Stimulated activated naive CD8-positive, alpha-beta T cell treated with anti-CD3 and anti-CD28 coated beads, Interleukin-15, amount 100 ng/mL, for 72 hours (primary cell): ENCODE measurements around the gene HAT1.
A peak's percentile ranks its signal among the peaks of the same experiment; 100 is the strongest.
"Not testable (repeated sequence)": the region's sequence is repeated elsewhere in the genome, so short reads cannot be mapped to it uniquely, and the experiment has no call there.

Experiments used
- ATAC-seq: fragments of 150-1000 bp; cut with Tn5 transposase; 2 replicates; pipeline ENCODE4 v1.10.0; 2021; ENCODE audit warnings: mild to moderate bottlenecking, moderate library complexity
- DNase-seq, 2 donors: peaks; one replicate each; pipeline ENCODE4 v3.0.0; 2021 to 2022
- H3K27ac Mint-ChIP-seq, 2 donors: one replicate each; pipeline ENCODE4 v1.8.0; 2022; ENCODE audit warnings: mild to moderate bottlenecking in 2 of 2, mixed read lengths in 2 of 2, moderate library complexity in 2 of 2
- H3K27me3 Mint-ChIP-seq: one replicate; pipeline ENCODE4 v1.8.0; 2022; ENCODE audit warnings: mixed read lengths
- H3K4me1 Mint-ChIP-seq: one replicate; pipeline ENCODE4 v1.8.0; 2022; ENCODE audit warnings: mild to moderate bottlenecking, mixed read lengths
- H3K4me3 Mint-ChIP-seq, 2 donors: one replicate each; pipeline ENCODE4 v1.8.0; 2022; ENCODE audit warnings: mild to moderate bottlenecking in 2 of 2, mixed read lengths in 2 of 2, moderate library complexity in 1 of 2
- H3K9me3 Mint-ChIP-seq, 2 donors: one replicate each; pipeline ENCODE4 v1.8.0; 2022; ENCODE audit warnings: mixed read lengths in 2 of 2

The HAT1 gene

GRCh38 chr2:171952748-171953147, 30.5 kb downstream of the HAT1 start:
- no peak overlapping the region for H3K27ac Mint-ChIP-seq
- ATAC-seq: no peak
- no peaks in the 10 kb centered on the region for H3K9me3 Mint-ChIP-seq

DNA sequence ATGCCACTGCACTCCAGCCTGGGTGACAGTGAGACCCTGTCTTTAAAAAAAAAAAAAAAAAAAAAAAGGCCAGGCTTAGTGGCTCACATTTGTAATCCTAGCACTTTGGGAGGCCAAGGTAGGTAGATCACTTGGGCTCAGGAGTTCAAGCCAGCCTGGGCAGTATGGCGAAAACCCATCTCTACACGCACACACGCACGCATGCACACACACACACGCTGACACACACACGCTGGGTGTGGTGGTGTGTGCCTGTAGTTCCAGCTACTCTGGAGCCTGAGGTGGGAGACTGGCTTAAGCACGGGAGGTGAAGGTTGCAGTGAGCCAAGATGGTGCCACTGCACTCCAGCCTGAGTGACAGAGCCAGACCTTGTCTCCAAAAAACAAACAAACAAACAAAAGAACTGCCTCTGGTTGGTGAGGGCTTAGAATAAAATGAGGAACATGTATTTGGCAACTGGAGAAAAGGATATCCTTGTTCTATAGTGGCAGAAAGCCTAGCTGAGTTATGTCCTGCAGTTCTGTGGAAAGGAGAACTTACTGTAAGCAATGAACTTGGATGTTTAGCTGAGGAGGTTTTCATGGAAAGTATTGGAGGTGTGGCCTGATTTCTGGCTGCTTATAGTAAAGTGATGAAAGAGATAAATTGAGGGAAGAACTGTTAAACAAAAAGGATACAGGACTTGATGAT, 34.0 kb downstream of the HAT1 start:
- Mint-ChIP-seq H3K9me3 (no peaks in the 10 kb centered on the region), H3K27ac (no peak overlapping the region), H3K4me1 (peaks cover 22% of the 10 kb centered on the region), H3K27me3 (no peaks in the 10 kb centered on the region), H3K4me3 (no peak overlapping the region)
- no peak for ATAC-seq
- DNase-seq: no peak

More at GRCh38 chr2:171952748-171953147, 30.5 kb downstream of the HAT1 start:
- Mint-ChIP-seq H3K4me1 (peaks cover 14% of the 10 kb centered on the region), H3K4me3 (no peak overlapping the region), H3K27me3 (no peaks in the 10 kb centered on the region)
- no peak for DNase-seq

- ATAC-seq (no peak), DNase-seq (no peak)
- H3K27me3 Mint-ChIP-seq: no peaks in the 10 kb centered on the region
Observed at GRCh38 chr2:171957061-171957460, 34.8 kb downstream of the HAT1 start.

GRCh38 chr2:171958475-171958874, 36.2 kb downstream of the HAT1 start:
- ATAC-seq (no peak), DNase-seq (no peak)
- H3K27me3 Mint-ChIP-seq: no peaks in the 10 kb centered on the region
- no peak overlapping the region for H3K27ac Mint-ChIP-seq
- H3K4me3 Mint-ChIP-seq: no peak overlapping the region
- H3K9me3 Mint-ChIP-seq: no peaks in the 10 kb centered on the region
- H3K4me1 Mint-ChIP-seq: peaks cover 27% of the 10 kb centered on the region

More at GRCh38 chr2:171957061-171957460, 34.8 kb downstream of the HAT1 start:
- no peak overlapping the region for H3K4me3 Mint-ChIP-seq
- no peak overlapping the region for H3K27ac Mint-ChIP-seq
- peaks cover 23% of the 10 kb centered on the region for H3K4me1 Mint-ChIP-seq
- no peaks in the 10 kb centered on the region for H3K9me3 Mint-ChIP-seq

DNA sequence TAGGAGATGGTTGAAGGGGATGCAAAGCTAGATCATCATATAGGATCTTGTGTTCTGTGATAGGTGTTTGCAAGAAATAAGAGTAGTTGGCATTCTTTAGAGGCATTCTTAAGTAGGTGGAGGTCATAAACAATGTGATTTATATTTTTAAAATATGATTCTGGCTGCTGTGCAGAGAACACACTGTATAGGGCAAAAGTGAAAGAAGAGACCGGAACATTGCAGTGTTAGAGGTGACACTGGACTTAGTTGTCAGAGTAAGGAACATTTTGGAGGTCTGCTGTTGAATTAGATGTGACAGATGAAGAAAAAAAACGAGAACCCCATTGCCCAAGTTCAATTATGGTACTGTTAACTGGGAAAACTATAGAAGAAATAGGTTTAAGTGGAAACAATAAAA, 37.7 kb downstream of the HAT1 start:
- no peaks in the 10 kb centered on the region for H3K9me3 Mint-ChIP-seq
- no peak for DNase-seq
- H3K4me3 Mint-ChIP-seq: no peak overlapping the region
- no peak overlapping the region for H3K27ac Mint-ChIP-seq
- peaks cover 26% of the 10 kb centered on the region for H3K4me1 Mint-ChIP-seq
- no peaks in the 10 kb centered on the region for H3K27me3 Mint-ChIP-seq
- ATAC-seq: no peak

DNA sequence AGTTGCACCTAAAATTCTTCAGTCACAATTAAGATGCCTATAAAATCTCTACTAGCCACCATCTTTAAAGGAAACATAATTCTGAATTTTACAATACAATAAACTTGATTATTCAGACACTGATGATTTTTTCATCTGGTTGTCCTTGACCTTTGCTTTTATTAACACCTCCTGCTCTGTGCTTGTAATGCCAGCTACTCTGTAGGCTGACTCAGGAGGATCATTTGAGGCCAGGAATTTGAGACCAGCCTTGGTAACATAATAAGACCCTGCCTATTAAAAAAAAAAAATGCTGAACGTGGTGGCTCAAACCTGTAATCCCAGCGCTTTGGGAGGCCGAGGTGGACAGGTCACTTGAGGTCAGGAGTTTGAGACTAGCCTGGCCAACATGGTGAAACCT, 38.3 kb downstream of the HAT1 start:
- Mint-ChIP-seq H3K27ac (no peak overlapping the region), H3K27me3 (no peaks in the 10 kb centered on the region), H3K4me3 (no peak overlapping the region), H3K9me3 (no peaks in the 10 kb centered on the region), H3K4me1 (peaks cover 29% of the 10 kb centered on the region)
- DNase-seq (no peak), ATAC-seq (no peak)

DNA sequence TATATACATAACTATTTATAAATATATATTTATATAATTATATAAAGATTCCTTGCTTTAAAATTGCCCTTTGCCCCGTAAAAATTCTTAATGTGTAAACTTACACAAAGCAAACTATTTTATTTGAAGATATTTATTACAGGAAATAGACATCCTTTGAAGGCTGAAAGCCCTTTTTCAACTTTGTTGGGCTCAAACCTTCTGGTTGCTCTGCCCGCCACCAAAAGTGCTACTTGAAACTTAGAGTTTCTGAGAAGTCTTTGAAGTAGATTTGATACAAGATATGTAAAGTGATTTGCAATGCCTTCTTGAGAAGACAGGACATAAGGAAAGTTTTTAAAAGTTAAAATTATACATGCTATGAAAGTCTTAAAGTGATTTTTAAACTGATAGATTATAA, 40.9 kb downstream of the HAT1 start:
- Mint-ChIP-seq H3K9me3 (no peaks in the 10 kb centered on the region), H3K4me3 (peak overlapping the region in 1 of 2 donors; percentile 16), H3K27ac (no peak overlapping the region), H3K4me1 (peaks cover 35% of the 10 kb centered on the region), H3K27me3 (no peaks in the 10 kb centered on the region)
- ATAC-seq (no peak), DNase-seq (no peak)

DNA sequence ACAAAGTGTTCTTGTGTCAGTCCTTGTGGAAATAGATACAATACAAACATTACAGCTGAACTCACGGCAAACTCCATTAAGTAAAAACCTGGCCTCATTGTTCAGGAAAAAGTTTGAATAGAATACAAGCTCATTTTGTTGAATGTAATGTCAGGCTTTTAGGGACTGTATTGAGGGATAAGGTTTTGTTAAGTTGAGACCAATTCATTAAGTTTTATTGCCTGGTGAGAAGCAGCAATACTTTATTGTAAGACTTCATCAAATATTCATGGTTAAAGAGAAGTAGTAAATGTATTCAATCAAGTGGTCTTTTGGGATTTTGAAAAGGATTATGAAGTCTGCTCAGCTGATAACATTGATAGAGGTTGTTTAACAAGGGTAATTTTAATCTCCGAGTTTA, 42.0 kb downstream of the HAT1 start:
- Mint-ChIP-seq H3K27ac (no peak overlapping the region), H3K4me3 (no peak overlapping the region), H3K27me3 (no peaks in the 10 kb centered on the region), H3K9me3 (no peaks in the 10 kb centered on the region), H3K4me1 (peaks cover 35% of the 10 kb centered on the region)
- DNase-seq: no peak
- no peak for ATAC-seq

GRCh38 chr2:171965238-171965637, 43.0 kb downstream of the HAT1 start:
- H3K4me3 Mint-ChIP-seq: no peak overlapping the region
- no peaks in the 10 kb centered on the region for H3K9me3 Mint-ChIP-seq
- no peaks in the 10 kb centered on the region for H3K27me3 Mint-ChIP-seq
- DNase-seq (no peak), ATAC-seq (no peak)
- H3K27ac Mint-ChIP-seq: no peak overlapping the region
- H3K4me1 Mint-ChIP-seq: peaks cover 35% of the 10 kb centered on the region

DNA sequence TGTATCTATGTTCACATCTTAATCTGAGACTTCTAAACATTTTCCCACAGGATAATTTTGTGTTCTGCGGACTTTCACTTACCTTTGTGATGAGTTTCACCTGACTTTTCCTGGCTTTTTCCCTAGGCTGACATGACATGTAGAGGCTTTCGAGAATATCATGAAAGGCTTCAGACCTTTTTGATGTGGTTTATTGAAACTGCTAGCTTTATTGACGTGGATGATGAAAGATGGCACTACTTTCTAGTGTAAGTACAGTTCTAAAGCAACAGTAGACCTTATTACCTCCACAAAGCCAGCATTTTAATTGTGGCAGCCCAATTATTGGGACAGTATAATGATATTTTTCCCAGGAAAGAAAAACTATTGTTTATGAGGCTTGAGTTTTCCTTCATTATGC, 43.4 kb downstream of the HAT1 start:
- H3K4me1 Mint-ChIP-seq: peaks cover 34% of the 10 kb centered on the region
- DNase-seq (no peak), ATAC-seq (no peak)
- no peaks in the 10 kb centered on the region for H3K9me3 Mint-ChIP-seq
- no peak overlapping the region for H3K4me3 Mint-ChIP-seq
- H3K27me3 Mint-ChIP-seq: no peaks in the 10 kb centered on the region
- H3K27ac Mint-ChIP-seq: no peak overlapping the region

DNA sequence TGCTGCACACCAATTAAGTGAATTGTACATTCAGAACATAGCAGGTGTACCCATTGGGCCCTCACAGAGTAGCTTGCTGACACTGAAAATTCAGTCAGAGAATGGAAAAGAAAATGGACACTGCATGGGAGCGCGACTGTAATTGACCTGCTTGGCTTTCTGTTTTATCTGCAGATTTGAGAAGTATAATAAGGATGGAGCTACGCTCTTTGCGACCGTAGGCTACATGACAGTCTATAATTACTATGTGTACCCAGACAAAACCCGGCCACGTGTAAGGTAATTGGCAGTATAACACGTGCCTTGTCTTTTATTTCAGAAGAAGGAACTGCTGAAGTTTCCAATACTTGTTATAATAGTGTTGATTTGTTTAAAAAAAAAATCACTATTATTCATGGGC, 44.0 kb downstream of the HAT1 start:
- Mint-ChIP-seq H3K27ac (no peak overlapping the region), H3K4me3 (no peak overlapping the region), H3K4me1 (peaks cover 28% of the 10 kb centered on the region), H3K27me3 (no peaks in the 10 kb centered on the region), H3K9me3 (no peaks in the 10 kb centered on the region)
- DNase-seq: no peak
- ATAC-seq: no peak

DNA sequence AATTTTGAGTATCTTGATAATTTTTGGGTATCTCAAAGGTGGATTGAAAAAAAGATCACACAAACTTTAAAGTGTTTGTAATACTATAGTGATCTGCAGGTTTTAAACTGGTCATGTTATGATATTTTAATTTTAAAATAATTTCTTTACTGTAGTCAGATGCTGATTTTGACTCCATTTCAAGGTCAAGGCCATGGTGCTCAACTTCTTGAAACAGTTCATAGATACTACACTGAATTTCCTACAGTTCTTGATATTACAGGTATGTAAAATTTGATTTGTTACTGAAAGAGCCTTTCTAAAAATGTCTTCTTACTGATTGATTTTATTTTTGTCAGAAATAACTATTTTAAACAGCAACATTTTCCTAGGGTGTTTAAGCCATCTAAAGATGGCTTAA, 44.4 kb downstream of the HAT1 start:
- no peak overlapping the region for H3K4me3 Mint-ChIP-seq
- peaks cover 27% of the 10 kb centered on the region for H3K4me1 Mint-ChIP-seq
- ATAC-seq (no peak), DNase-seq (no peak)
- H3K27ac Mint-ChIP-seq: no peak overlapping the region
- no peaks in the 10 kb centered on the region for H3K9me3 Mint-ChIP-seq
- no peaks in the 10 kb centered on the region for H3K27me3 Mint-ChIP-seq

- no peaks in the 10 kb centered on the region for H3K27me3 Mint-ChIP-seq
- peaks cover 32% of the 10 kb centered on the region for H3K4me1 Mint-ChIP-seq
- H3K9me3 Mint-ChIP-seq: no peaks in the 10 kb centered on the region
- DNase-seq (no peak), ATAC-seq (no peak)
- no peak overlapping the region for H3K27ac Mint-ChIP-seq
- no peak overlapping the region for H3K4me3 Mint-ChIP-seq
Observed at GRCh38 chr2:171968509-171968908, 46.2 kb downstream of the HAT1 start.

DNA sequence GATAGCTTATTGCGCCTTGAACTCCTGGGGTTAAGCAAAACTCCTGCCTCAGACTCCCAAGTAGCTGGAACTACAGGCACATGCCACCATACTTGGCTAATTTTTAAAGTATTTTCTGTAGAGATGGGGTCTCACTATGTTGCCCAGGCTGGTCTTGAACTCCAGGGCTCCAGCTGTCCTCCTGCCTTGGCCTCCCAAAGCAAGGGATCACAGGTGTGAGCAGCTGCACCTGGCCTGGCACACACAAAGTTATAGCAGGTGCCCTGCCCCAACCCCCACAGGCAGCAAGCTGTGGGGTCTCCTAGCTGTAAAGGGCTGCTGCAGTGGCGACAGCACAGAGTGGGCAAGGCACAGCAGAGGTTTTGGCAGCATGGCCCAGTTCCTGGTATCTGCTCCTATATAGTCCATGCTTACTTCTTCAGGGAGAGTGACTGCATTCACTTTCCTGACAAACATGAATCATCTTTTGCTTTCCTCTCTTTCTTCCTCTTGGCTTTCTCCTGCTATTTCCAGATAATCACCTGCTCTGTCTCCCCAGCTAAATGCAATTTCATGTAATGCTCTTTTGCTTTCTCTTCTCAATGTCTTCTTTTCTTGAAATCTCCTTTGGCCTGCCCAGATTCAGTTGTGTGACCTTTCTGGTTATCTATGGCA, 50.2 kb downstream of the HAT1 start:
- Mint-ChIP-seq H3K4me3 (no peak overlapping the region), H3K27ac (peak overlapping the region in 1 of 2 donors; percentile 28), H3K9me3 (no peaks in the 10 kb centered on the region), H3K4me1 (peaks cover 10% of the 10 kb centered on the region), H3K27me3 (no peaks in the 10 kb centered on the region)
- no peak for ATAC-seq
- DNase-seq: no peak

- H3K9me3 Mint-ChIP-seq: no peaks in the 10 kb centered on the region
- DNase-seq (no peak), ATAC-seq (no peak)
- no peak overlapping the region for H3K4me3 Mint-ChIP-seq
- no peaks in the 10 kb centered on the region for H3K27me3 Mint-ChIP-seq
- H3K27ac Mint-ChIP-seq: no peak overlapping the region
- H3K4me1 Mint-ChIP-seq: no peaks in the 10 kb centered on the region
Observed at GRCh38 chr2:171979103-171979502, 56.8 kb downstream of the HAT1 start.

GRCh38 chr2:171983924-171984323, 61.7 kb downstream of the HAT1 start:
- DNase-seq, H3K27ac Mint-ChIP-seq, H3K4me3 Mint-ChIP-seq, H3K27me3 Mint-ChIP-seq, H3K9me3 Mint-ChIP-seq, H3K4me1 Mint-ChIP-seq, ATAC-seq: not testable (repeated sequence)

DNA sequence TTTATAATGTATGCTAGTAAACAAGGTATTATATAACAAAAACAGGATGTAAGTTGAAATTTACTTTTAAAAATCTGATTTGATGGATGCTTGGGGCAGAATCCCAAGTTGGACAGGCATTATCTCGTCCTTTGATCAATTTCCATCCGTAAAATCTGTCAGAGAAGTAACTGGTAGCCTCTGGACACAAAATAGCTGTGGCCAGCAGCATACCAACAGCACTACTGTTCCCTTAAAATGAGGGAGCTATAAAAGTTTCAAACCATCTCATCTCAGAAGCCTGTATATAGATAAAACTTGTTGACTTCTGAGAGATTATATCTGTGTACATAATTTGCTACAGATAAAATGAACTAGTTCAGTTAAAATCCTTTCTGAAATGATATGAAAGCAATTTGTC, 62.8 kb downstream of the HAT1 start:
- H3K4me3 Mint-ChIP-seq: no peak overlapping the region
- H3K27me3 Mint-ChIP-seq: no peaks in the 10 kb centered on the region
- no peak overlapping the region for H3K27ac Mint-ChIP-seq

More for the DNA sequence above, 62.8 kb downstream of the HAT1 start:
- Mint-ChIP-seq H3K4me1 (no peaks in the 10 kb centered on the region), H3K9me3 (no peaks in the 10 kb centered on the region)
- no peak for DNase-seq
- ATAC-seq: no peak
